Neural cell (in vitro differentiated cells): Measurements from ENCODE around the gene GAB2. TPM values are rescaled to one million over a fixed set of nuclear protein-coding genes. Genes with fewer than 3 reads are reported as not detected.

Experiments used
- H2AFZ ChIP-seq: fragments of 200-600, 300-800 bp; sonication (generic), shearing (Covaris generic); 2 replicates; pipeline ENCODE4 v1.6.0; 2014; ENCODE audit warnings: low read depth, mild to moderate bottlenecking, antibody characterized with exemption, low read length, moderate library complexity
- H3F3A ChIP-seq: fragments of 200-600 bp; shearing (Covaris generic); 2 replicates; pipeline ENCODE4 v1.6.1; 2016; ENCODE audit warnings: mild to moderate bottlenecking, moderate library complexity, mixed read lengths, antibody characterized with exemption, low read length; ENCODE audit not compliant: insufficient read depth, poor library complexity, severe bottlenecking
- H3K27ac ChIP-seq: fragments of 200-600, 300-800 bp; sonication (generic), shearing (Covaris generic); 2 replicates; pipeline ENCODE4 v1.5.1; 2014; ENCODE audit warnings: mild to moderate bottlenecking, low read length, moderate library complexity
- H3K27me3 ChIP-seq: fragments of 300-800, 200-600 bp; sonication (generic), shearing (Covaris generic); 2 replicates; pipeline ENCODE4 v1.6.0; 2014; ENCODE audit warnings: mild to moderate bottlenecking, low read depth, low read length, moderate library complexity; ENCODE audit not compliant: insufficient read depth
- H3K36me3 ChIP-seq: fragments of 300-800, 200-600 bp; sonication (generic), shearing (Covaris generic); 2 replicates; pipeline ENCODE4 v1.5.1; 2014; ENCODE audit warnings: mild to moderate bottlenecking, antibody characterized with exemption, low read length, moderate library complexity; ENCODE audit not compliant: insufficient read depth
- H3K4me2 ChIP-seq: fragments of 300-800, 200-600 bp; sonication (generic), shearing (Covaris generic); 2 replicates; pipeline ENCODE4 v1.6.0; 2014; ENCODE audit warnings: mild to moderate bottlenecking, low read length
- H3K4me3 ChIP-seq: fragments of 300-800, 200-600 bp; sonication (generic), shearing (Covaris generic); 2 replicates; pipeline ENCODE4 v1.5.1; 2014; ENCODE audit warnings: mild to moderate bottlenecking, low read length, moderate library complexity
- H3K79me2 ChIP-seq: fragments of 200-600 bp; shearing (Covaris generic); replicated peaks from 2 replicates; pipeline ENCODE4 v1.6.0; 2014; ENCODE audit warnings: mild to moderate bottlenecking, low read length, moderate library complexity; ENCODE audit not compliant: insufficient read depth
- H3K9ac ChIP-seq: fragments of 300-800, 200-600 bp; sonication (generic), shearing (Covaris generic); 2 replicates; pipeline ENCODE4 v1.6.1; 2016; ENCODE audit warnings: mild to moderate bottlenecking, low read length, mixed read lengths
- H3K9me2 ChIP-seq: fragments of 200-600 bp; shearing (Covaris generic); 2 replicates; pipeline ENCODE4 v1.6.1; 2016; ENCODE audit warnings: mild to moderate bottlenecking, low read length, mixed read lengths; ENCODE audit not compliant: insufficient read depth
- H3K9me3 ChIP-seq: fragments of 200-600, 300-800 bp; sonication (generic), shearing (Covaris generic); 2 replicates; pipeline ENCODE4 v1.6.1; 2016; ENCODE audit warnings: mild to moderate bottlenecking, mixed run types, low read length, moderate library complexity, mixed read lengths
- H4K20me1 ChIP-seq: fragments of 200-600 bp; shearing (Covaris generic); 2 replicates; pipeline ENCODE4 v1.6.1; 2016; ENCODE audit warnings: mild to moderate bottlenecking, mixed run types; ENCODE audit not compliant: insufficient read depth
- CTCF ChIP-seq: fragments of 450-650 bp; IDR thresholded peaks from 2 replicates; pipeline ENCODE4 v1.5.1; 2014; ENCODE audit warnings: antibody characterized with exemption, mild to moderate bottlenecking, moderate library complexity; ENCODE audit not compliant: poor library complexity, severe bottlenecking
- EP300 ChIP-seq: fragments of 450-650 bp; conservative IDR thresholded peaks from 2 replicates; pipeline ENCODE4 v1.6.1; 2014; ENCODE audit warnings: antibody characterized with exemption, mild to moderate bottlenecking, moderate library complexity; ENCODE audit not compliant: poor library complexity, severe bottlenecking
- EZH2 ChIP-seq: fragments of 200-600, 300-800 bp; shearing (Covaris generic), sonication (generic); IDR thresholded peaks from 2 replicates; pipeline ENCODE4 v1.6.1; 2014; ENCODE audit warnings: antibody characterized with exemption, low read length, borderline replicate concordance, mild to moderate bottlenecking; ENCODE audit not compliant: insufficient read depth, poor library complexity, severe bottlenecking
- MXI1 ChIP-seq: fragments of 450-650 bp; conservative IDR thresholded peaks from 2 replicates; pipeline ENCODE4 v1.6.1; 2014; ENCODE audit warnings: antibody characterized with exemption, mild to moderate bottlenecking; ENCODE audit not compliant: poor library complexity, severe bottlenecking
- POLR2AphosphoS5 ChIP-seq: IDR thresholded peaks from 2 replicates; pipeline ENCODE4 v1.6.1; 2012
- RAD21 ChIP-seq: fragments of 450-650 bp; conservative IDR thresholded peaks from 2 replicates; pipeline ENCODE4 v1.6.1; 2014; ENCODE audit warnings: antibody characterized with exemption, mild to moderate bottlenecking, moderate library complexity
- REST ChIP-seq: IDR thresholded peaks from 2 replicates; pipeline ENCODE4 v1.6.1; 2012; ENCODE audit warnings: borderline replicate concordance
- SMC3 ChIP-seq: fragments of 450-650 bp; conservative IDR thresholded peaks from 2 replicates; pipeline ENCODE4 v1.6.1; 2014; ENCODE audit warnings: antibody characterized with exemption, mild to moderate bottlenecking, moderate library complexity; ENCODE audit not compliant: poor library complexity
- TAF1 ChIP-seq: IDR thresholded peaks from 2 replicates; pipeline ENCODE4 v1.6.1; 2012; ENCODE audit warnings: low read depth
- polyA plus RNA-seq: library from polyadenylated mRNA; depleted of rRNA; stranded (reverse); fragments of >200 nt; gene quantifications from 2 replicates; pipeline ENCODE4 v1.2.3, GENCODE V29; 2014

The GAB2 gene
- polyA plus RNA-seq, 1 donor from 2014 or later: 21.9 TPM

DNA sequence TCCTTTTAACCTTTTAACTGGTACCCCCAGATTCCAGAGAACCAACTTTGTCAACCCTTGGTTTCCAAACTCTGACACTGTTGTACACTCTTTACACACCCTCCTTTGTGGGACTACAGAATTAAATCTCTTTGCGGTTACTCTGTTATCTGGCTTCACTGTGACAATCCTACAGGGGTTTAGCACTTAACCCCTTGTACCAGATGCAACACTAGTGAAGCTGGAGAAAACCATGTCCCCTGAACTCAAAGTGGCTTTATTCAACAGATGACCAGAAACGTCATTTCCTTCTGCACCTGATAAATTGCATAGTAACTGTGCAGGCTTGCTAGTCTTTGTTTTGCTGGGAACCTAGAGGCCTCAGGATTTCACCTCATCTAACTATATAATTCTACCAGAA lies 5.6 kb upstream of the GAB2 start:
- no peak overlapping the region for H3K27ac ChIP-seq
- H3K27me3 ChIP-seq: no peaks in the 10 kb centered on the region
- H3K9me2 ChIP-seq: no peaks in the 10 kb centered on the region
- TF ChIP-seq SMC3 (no peak), MXI1 (no peak), CTCF (no peak), REST (no peak), TAF1 (no peak), EP300 (no peak), RAD21 (no peak), POLR2AphosphoS5 (no peak), EZH2 (no peak)
- no peaks in the 10 kb centered on the region for H3K36me3 ChIP-seq
- no peak overlapping the region for H3K4me3 ChIP-seq
- H3K79me2 ChIP-seq: no peaks in the 10 kb centered on the region
- no peaks in the 10 kb centered on the region for H3K9me3 ChIP-seq
- H3K9ac ChIP-seq: no peak overlapping the region
- H2AFZ ChIP-seq: no peak overlapping the region
- H3F3A ChIP-seq: no peaks in the 10 kb centered on the region
- H4K20me1 ChIP-seq: no peaks in the 10 kb centered on the region
- no peak overlapping the region for H3K4me2 ChIP-seq

GRCh38 chr11:78420796-78421209 lies 3.2 kb upstream of the GAB2 start:
- H3K9ac ChIP-seq: no peak overlapping the region
- H3K36me3 ChIP-seq: no peaks in the 10 kb centered on the region
- no peaks in the 10 kb centered on the region for H4K20me1 ChIP-seq
- TF ChIP-seq RAD21: no peak
- TF ChIP-seq POLR2AphosphoS5: no peak
- no peak for TF ChIP-seq SMC3
- TF ChIP-seq EZH2: no peak
- TF ChIP-seq EP300: no peak
- TF ChIP-seq REST: no peak
- TF ChIP-seq MXI1: no peak
- TF ChIP-seq TAF1: no peak
- no peak for TF ChIP-seq CTCF
- no peaks in the 10 kb centered on the region for H3K9me2 ChIP-seq
- H3K27me3 ChIP-seq: no peaks in the 10 kb centered on the region
- H3K4me3 ChIP-seq: no peak overlapping the region
- H3K4me2 ChIP-seq: no peak overlapping the region
- no peaks in the 10 kb centered on the region for H3K9me3 ChIP-seq
- peaks cover 9% of the 10 kb centered on the region for H3K79me2 ChIP-seq
- peaks cover 4% of the 10 kb centered on the region for H3F3A ChIP-seq
- no peak overlapping the region for H2AFZ ChIP-seq
- no peak overlapping the region for H3K27ac ChIP-seq
